Left renal cortex interstitium (tissue), 4 donors: Measurements from ENCODE around the gene NCK2. TPM values are rescaled to one million over a fixed set of nuclear protein-coding genes. Genes with fewer than 3 reads are reported as not detected.

ENCODE experiments used
- DNase-seq, 4 donors: peaks; one replicate each; pipeline ENCODE4 v3.0.0-alpha.2; 2013; ENCODE audit warnings: low read depth in 4 of 4, low spot score in 2 of 4, missing footprints in 1 of 4
- polyA plus RNA-seq, 4 donors: library from polyadenylated mRNA; unstranded; fragments of 120-200 nt; gene quantifications; one replicate each; pipeline ENCODE4 v1.2.1, GENCODE V29; 2013; ENCODE audit not compliant: insufficient read length in 4 of 4

Gene NCK2
- polyA plus RNA-seq, 4 donors: 62.5 to 69.4 (median 66.2) TPM

GRCh38 chr2:105774781-105775337 lies 30.1 kb downstream of the NCK2 start:
- no peak for DNase-seq

- no peak for DNase-seq
Observed at GRCh38 chr2:105775809-105776559, 31.3 kb downstream of the NCK2 start.

GRCh38 chr2:105776560-105776928 lies 31.8 kb downstream of the NCK2 start:
- no peak for DNase-seq

DNA sequence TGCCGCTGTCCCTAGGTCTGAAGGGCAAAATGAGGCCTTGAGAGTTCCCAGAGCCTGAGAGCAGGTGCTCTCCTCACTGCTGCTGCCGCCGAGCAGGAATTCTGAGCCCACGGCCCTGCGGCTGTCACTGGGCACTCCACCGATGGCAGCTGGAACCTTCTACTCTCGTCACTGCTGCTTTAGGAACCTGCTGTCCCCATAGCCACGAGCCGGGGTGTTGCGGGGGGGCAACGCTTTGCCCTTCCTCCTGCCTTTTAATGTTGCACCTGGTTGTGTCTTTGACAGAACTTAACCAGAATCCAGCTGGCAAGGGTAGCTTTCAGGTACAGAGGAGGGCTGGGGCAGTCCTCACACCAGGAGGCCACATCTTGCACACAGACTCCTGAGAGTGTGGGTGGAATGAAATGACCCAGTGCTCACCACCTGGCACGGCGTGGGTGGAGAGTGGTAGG lies 32.3 kb downstream of the NCK2 start:
- DNase-seq: no peak

DNA sequence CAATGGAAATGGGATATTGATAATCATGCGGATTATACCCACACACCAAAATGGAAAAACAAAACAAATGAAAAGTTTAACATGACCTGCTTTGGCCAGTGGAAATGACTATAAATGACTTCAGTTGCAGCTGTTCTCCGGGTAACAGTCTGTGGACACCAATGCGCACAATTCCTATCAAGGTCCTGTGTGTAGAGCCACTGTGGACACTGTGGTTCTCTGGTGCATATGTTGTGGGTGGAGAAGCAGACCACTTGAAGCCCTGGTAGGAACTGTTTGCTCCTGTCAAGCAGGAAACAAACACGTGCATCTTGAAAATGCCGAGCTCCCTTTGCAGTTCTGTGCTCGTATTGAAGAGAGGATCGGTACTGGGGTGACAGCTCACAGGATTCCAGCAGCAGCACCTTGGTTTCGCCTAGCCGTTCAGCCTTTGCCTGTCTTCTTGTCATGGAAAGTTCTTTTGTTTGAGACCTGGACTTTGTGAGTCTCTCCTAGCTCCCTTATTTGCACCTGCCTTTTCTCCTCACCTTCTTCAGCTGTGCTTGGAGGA lies 32.9 kb downstream of the NCK2 start:
- DNase-seq: no peak

DNA sequence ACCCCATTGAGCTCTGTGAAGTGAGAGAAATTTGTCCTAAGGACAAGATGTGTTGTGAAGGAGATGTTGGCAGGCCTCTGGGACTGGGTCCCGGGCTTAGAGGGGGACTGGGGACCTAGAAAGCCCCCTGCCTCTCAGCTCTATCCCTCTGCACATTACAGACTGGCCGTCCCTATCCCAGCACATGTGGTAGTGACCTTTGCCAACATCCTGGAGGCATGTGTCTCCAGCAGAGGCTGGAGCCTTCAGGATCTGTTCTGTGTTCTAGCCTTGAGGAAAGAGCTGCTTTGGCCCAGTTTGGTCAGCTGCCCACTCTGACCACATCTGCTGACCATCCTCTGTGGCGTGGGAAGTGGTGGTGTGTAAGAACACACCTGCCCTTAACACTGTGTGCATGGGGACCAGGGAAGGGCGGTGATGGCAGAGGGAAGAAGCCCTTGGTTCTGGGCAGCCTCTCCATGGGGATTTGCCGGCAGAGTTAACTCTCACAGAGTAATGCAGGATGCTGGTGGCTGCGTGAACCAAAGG lies 33.4 kb downstream of the NCK2 start:
- no peak for DNase-seq

- no peak for DNase-seq
Observed at GRCh38 chr2:105779394-105779793, 34.7 kb downstream of the NCK2 start.

DNA sequence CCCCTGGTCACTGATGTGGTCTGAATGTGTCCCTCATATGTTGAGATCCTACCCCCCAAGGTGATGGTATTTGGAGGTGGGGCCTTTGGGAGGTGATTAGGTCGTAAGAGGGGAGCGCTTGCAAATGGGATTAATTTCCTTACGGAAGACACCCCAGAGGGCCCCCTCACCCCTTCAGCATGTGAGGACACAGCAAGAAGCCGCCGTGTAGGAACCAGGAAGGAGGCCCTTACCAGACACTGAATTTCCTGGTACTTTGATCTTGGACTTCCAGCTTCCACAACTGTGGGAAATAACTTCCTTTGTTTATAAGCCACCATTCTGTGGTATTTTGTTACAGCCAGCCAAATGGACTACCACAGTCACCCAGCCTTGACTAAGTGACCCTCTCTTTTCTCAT lies 35.9 kb downstream of the NCK2 start:
- DNase-seq: no peak

- DNase-seq: no peak
Observed at GRCh38 chr2:105781274-105781978, 36.7 kb downstream of the NCK2 start.

- no peak for DNase-seq
Observed at GRCh38 chr2:105782123-105782522, 37.4 kb downstream of the NCK2 start.

DNA sequence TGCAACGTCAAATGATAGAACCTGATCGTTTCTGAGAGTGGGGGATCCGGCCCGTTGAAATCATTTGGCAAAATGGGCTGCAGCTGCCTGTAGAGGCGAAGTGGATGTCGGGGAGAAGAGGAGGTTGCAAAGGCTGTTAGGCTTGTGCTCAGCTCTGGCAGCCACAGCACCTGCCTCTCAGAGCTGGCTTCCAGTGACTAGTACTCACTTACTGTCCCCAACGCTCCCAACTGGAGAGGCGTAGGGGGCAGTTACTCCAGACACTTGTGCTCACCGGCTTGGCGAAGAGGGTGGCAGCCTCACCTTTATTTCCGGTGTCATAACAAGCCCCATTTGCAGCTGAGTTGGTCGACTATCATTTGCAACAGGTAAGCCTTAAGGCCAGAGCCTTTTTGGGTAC lies 37.9 kb downstream of the NCK2 start:
- no peak for DNase-seq

- DNase-seq: no peak
Observed at GRCh38 chr2:105783151-105783738, 38.5 kb downstream of the NCK2 start.

- no peak for DNase-seq
Observed at GRCh38 chr2:105783972-105784371, 39.3 kb downstream of the NCK2 start.

DNA sequence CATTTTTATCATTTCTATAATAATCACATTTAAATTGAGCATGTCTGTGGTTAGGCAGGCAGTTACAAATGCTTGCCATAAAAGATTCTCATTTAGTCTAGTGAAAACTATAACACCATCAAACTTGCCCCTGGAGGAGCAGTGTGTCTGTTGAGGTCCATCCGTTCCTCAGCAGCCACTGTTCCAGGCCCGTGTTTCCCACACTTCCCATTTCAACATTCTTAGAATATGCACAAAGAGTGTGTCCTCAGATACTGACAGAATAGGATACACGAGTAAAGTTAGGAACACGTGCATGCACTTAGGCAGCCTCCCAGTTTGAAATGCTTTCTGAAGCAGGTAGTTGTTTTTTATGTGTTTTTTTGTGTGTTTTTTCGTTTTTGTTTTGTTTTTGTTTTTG lies 39.9 kb downstream of the NCK2 start:
- no peak for DNase-seq

- DNase-seq: no peak
Observed at GRCh38 chr2:105785095-105785847, 40.6 kb downstream of the NCK2 start.

DNA sequence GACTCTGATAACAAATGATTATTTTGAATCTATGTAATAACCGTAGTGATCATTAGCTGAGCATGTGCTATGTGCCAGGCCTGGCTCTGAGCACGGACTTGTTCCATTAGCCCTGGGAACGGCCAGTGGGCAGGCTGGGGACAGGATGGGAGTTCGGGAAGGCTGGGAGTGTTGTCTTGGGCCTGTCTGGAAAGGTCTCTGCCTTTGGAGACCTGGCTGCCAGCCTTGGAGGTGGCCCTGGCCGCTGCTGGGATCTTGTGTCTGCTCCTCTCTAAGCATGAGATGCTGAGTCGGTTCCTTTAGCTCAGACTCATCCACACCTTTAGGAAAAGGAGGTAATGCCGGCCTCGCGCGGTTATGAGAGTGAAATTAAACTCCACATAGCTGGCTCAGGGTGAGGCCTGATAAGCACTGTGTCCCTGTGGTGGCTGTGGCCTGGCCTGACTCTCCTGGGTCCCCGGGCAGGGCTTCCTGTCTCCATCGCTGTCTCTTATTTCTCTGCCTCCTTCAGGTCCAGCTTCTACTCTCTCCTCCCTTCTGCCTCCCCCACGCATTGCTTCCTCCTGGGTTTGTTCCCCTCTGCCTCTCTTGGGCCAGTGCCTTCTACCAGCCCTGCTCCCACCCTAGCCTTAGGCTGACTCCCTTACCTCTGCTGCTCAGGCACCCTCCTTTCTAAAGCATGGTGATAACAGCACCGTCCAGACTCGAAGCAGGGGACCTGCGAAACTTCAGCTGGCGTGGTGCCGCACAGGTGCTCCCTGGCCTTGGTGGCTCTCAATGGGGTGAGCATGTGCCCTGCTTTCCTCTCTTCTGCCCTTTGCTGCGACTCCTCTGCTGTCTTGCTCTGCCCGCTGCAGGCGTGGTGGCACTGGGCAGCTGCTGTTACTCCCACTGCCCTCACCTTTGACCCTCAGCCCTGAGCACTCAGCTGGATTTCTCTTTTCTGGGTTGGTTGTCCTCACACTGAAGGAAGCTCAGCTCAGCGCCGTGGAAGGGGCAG lies 41.8 kb downstream of the NCK2 start:
- DNase-seq: no peak

- no peak for DNase-seq
Observed at GRCh38 chr2:105787376-105788318, 42.9 kb downstream of the NCK2 start.
